ENCODE measurements around the gene ATOSB.

Gene ATOSB

GRCh38 chr9:35096035-35096849 lies 19.4 kb downstream of the ATOSB start, which contains the start of gene PIGO:
PIGO (minus strand) TSS chr9:35096591; CDS start chr9:35095565, 1,026 bp downstream.
- FAIRE-seq (no peak), DNase-seq (ENCODE audit: insufficient read length, low spot score) (peak; percentile 81)

DNA sequence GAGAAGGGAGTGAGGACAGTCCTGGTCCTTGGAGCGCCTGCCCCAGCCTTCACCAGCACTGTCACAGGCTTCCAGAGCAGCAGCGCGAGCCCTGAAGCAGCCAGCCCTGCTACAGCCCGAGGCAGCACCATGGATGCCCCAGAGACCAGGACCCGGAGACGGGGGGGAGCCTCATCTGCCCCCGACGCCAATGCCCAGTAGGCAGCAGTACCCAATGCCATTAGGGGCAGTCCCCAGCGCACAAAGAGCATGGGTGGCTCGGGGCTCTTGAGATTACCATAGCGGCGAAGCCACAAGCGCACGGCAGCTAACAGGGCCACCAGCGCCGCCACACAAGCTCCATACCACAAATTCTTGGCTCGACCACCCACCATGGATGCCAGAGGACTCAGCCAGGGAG lies 24.1 kb downstream of the ATOSB start:
- TF ChIP-seq CTCF (IDR thresholded peaks at IDR 0.05; ENCODE audit: insufficient read depth, missing control alignments): no peak
- no peak for DNase-seq (ENCODE audit: insufficient read length, low spot score)
- FAIRE-seq: no peak

More at GRCh38 chr9:35096035-35096849, 19.4 kb downstream of the ATOSB start, which contains the start of gene PIGO:
- peak; percentile 73 for TF ChIP-seq CTCF (IDR thresholded peaks at IDR 0.05; ENCODE audit: insufficient read depth, missing control alignments)

- DNase-seq (ENCODE audit: insufficient read length, low spot score) (no peak), FAIRE-seq (no peak)
- no peak for TF ChIP-seq CTCF (IDR thresholded peaks at IDR 0.05; ENCODE audit: insufficient read depth, missing control alignments)
Observed at GRCh38 chr9:35089434-35089833, 26.2 kb downstream of the ATOSB start.

DNA sequence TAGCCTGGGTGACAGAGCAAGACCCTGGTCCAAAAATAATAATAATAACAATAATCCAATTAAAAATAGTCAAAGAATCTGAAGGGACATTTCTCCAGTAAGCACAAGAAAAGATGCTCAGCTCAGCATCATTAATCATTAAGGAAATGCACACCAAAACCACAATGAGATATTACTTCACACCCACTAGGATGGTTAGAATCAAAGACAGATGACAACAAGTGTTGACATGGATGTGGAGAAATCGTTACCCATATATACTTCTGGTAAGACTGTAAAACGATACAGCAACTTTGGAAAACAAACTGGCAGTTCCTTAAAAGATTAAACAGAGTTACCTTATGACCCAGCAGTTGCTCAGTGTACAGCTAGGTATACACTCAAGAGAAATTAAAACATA lies 30.6 kb downstream of the ATOSB start:
- DNase-seq (ENCODE audit: insufficient read length, low spot score): no peak
- TF ChIP-seq CTCF (IDR thresholded peaks at IDR 0.05; ENCODE audit: insufficient read depth, missing control alignments): no peak
- no peak for FAIRE-seq

DNA sequence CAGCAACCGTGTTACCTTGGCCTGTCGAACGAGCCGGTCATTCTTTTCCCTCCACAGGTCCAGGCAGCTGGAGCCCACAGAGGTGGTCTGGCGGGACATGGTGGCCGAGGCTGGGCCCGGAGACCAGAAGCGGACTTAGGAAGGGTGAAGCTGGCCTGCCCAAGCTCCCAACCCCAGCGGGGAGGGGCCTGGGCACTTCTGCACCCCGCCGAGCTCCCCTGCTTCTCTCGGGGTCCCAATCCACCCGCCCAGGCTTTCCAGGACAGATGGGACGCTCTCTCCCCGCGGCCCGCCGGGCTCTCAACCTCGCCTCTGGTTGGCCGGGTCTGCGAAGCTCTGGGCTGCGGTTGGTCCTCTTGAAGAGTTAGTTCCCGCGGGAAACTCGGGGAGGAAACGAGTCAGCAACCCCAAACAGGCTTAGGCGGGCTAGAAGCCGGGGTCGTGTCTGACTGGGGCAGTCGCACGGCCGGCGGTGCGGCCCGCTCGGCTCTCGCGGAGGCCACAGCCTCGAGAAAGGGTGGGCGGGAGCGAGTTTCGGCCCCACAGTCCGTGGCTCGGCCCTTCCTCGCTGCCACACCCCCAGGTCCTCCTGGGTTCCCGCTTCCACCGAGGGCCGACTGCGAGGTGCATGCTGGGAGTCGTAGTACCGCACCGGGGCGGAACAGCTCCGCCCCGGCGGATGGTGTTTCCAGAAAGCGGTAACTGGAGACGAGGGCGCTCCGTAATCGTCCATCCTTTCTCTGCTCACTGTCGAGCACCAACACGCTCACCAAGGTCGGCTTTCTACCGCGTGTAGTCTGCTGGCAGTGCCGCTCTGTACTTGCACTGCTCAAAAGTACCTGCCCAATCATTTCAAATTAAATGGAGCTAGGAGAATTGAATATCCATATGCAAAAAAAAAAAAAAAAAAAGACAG lies 36.0 kb downstream of the ATOSB start, which contains the start of gene FANCG:
Gene FANCG (minus strand): TSS at position 517 of the 916 bp plus-strand sequence. CDS start 418 bp downstream, at position 99.
- DNase-seq (ENCODE audit: insufficient read length, low spot score): peak; percentile 84
- FAIRE-seq: no peak
- TF ChIP-seq CTCF (IDR thresholded peaks at IDR 0.05; ENCODE audit: insufficient read depth, missing control alignments): no peak

DNA sequence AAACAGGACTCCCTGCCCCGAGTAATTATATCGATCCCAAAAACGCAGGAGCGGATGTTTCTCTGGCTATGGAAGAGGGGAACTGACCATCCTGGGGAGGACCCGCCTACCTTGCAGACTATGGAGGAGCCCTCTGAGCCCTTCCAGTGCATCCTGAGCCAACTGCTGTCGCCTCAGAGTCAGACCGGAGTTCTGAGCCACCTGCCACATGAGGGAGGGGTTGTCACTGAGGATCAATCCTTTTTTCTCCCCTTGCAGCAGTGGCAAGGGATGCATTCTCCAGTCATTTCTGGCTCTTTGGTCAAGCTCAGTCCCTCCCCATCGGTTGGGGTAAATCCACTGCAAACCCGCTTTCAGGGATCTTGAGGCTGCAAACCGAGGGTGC lies 36.6 kb downstream of the ATOSB start:
- FAIRE-seq: no peak

More for the DNA sequence above, 36.6 kb downstream of the ATOSB start:
- DNase-seq (ENCODE audit: insufficient read length, low spot score): no peak
- no peak for TF ChIP-seq CTCF (IDR thresholded peaks at IDR 0.05; ENCODE audit: insufficient read depth, missing control alignments)
